Stimulated activated CD8-positive, alpha-beta memory T cell treated with anti-CD3 and anti-CD28 coated beads, Interleukin-12 subunit alpha, Interleukin-12 subunit beta, amount 100 ng/mL, for 24 hours (primary cell): ENCODE data around the gene SLC25A6.
"Not testable (repeated sequence)": the region's sequence is repeated elsewhere in the genome, so short reads cannot be mapped to it uniquely, and the experiment has no call there.

Experiments
- DNase-seq: peaks from one replicate; pipeline ENCODE4 v3.0.0-alpha.2; 2020; ENCODE audit errors: extremely low read depth

Gene SLC25A6

GRCh38 chrX:1354036-1355019 is 37.6 kb downstream of the SLC25A6 start:
- DNase-seq = no peak

GRCh38 chrX:1351981-1352714 is 39.8 kb downstream of the SLC25A6 start:
- no peak for DNase-seq

DNA sequence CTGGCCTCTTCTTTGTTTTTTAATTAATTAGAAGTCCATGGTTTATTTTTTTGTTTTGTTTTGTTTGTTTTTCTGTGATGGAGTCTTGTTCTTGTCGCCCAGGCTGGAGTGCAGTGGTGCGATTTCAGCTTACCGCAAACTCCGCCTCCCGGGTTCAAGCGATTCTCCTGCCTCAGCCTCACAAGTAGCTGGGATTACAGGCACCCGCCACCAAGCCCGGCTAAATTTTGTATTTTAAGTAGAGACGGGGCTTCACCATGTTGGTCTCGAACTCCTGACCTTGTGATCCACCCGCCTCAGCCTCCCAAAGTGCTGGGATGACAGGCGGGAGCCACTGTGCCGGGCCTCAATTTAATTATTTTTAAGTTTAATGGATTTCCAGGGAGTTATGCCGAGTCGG is 42.3 kb downstream of the SLC25A6 start:
- DNase-seq = not testable (repeated sequence)

DNA sequence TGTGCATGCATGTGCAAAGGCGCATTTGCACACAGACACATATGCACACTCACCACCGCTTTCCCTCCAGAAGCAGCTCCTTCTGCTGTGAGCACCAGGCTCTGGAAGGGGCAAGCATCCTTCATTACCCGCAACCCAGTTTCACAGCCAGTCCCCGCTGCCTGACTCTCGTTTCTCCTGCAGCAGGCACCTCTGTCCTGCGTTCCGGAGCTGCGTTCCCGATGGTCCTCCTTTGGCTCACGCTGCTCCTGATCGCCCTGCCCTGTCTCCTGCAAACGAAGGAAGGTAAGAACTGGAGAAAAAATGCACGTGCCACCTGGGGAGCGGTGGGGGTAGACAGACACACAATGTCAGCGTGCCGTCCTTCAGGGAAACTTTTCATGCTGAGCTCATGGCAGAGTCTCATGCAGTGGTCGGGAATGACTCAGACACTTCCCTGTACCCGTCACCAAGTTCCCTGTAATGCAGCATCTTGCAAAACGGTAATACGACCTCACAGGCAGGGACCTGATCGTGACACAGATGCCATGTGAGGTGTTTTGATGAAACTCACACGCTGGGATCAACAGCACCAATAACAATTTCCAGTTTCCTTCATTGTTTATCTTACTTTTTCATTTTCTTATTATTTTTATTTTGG is 50.2 kb downstream of the SLC25A6 start:
- DNase-seq = no peak

DNA sequence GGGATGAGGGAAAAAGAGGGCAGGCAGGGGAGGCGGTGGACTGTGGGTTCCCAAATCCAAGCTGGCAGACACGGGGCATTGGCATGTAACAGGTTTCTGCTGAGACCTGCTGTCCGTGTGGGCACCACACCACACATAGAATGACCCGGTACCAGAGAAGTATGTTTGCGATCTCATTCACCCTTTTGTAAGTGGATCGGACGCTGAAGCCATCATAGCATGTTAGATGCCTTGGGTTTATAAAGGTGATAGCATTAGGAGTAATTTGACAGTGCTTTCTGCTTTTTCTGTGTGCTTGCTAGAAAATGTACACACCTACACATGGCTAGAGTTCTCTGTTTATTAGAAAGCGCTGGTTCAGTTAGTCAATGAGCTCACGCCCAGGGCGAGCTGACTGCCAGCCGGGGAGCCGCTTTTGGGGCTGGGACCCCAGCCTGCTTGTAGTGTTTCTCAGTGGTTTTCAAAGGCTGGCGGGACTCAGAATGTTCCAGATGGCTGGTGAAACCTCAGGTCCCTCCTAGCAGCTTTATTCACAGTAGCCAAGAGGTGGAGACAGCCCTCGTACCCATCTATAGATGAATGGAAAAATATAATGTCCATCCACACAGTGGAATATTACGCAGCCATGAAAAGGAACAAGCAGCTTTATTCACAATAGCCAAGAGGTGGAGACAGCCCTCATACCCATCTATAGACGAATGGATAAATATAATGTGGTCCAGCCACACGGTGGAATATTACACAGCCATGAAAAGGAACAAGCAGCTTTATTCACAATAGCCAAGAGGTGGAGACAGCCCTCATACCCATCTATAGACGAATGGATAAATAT is 54.7 kb downstream of the SLC25A6 start:
- DNase-seq = no peak

- no peak for DNase-seq
Observed at GRCh38 chrX:1336331-1336943, 55.5 kb downstream of the SLC25A6 start, which contains the start of gene IL3RA. Gene IL3RA (plus strand): TSS chrX:1336785. CDS start chrX:1341766, 4,981 bp downstream.
